ENCODE data around the gene NDST3. TPM values are rescaled to one million over a fixed set of nuclear protein-coding genes. Genes with fewer than 3 reads are reported as not detected.
"Not testable (repeated sequence)": the region's sequence is repeated elsewhere in the genome, so short reads cannot be mapped to it uniquely, and the experiment has no call there.

The NDST3 gene
- total RNA-seq, 2 donors from 2014 or later, result 0.09 to 0.25 TPM

- DNase-seq, result no peak
- intact Hi-C loops (cut with DNase I, micrococcal nuclease), result loop anchor here in 1 of 2 donors (10.0 kb wide), 1 partner anchor 402 kb away; the partner anchor contains the start of gene METTL14
- no peak for ATAC-seq
Measured at GRCh38 chr4:118282692-118283091, 248.4 kb downstream of the NDST3 start.

GRCh38 chr4:118284169-118284568, 249.9 kb downstream of the NDST3 start:
- DNase-seq, result no peak
- intact Hi-C loops (cut with DNase I, micrococcal nuclease), result loop anchor here in 1 of 2 donors (10.0 kb wide), 1 partner anchor 401 kb away; the partner anchor contains the start of gene METTL14
- no peak for ATAC-seq

GRCh38 chr4:118285931-118286330, 251.6 kb downstream of the NDST3 start:
- ATAC-seq, result no peak
- intact Hi-C loops (cut with DNase I, micrococcal nuclease), result loop anchor here in 1 of 2 donors (10.0 kb wide), 1 partner anchor 399 kb away; the partner anchor contains the start of gene METTL14
- DNase-seq, result no peak

DNA sequence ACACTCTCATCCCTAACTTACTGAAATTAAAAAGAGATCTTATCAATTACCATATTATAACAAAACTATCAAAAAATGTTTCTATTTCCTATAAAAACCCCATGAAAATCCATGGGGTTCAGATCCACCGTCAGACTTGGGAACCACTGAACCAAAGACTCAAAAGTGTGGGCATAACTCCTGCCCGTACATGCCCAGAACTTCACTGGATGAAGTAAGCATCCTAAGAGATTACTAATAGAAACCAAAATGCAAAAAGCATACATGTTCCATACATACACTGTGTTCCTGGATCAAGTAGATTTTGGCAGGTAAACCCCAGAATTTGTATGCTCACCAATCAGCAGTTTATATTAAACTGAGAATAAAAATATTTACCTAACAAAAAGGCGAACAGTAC, 252.4 kb downstream of the NDST3 start:
- DNase-seq (no peak), ATAC-seq (no peak)
- intact Hi-C loops (cut with DNase I, micrococcal nuclease), result loop anchor here in 1 of 2 donors (10.0 kb wide), 1 partner anchor 398 kb away; the partner anchor contains the start of gene METTL14

GRCh38 chr4:118287711-118288451, 253.6 kb downstream of the NDST3 start:
- no peak for DNase-seq
- ATAC-seq, result no peak
- intact Hi-C loops (cut with DNase I, micrococcal nuclease), result loop anchor here in 1 of 2 donors (10.0 kb wide), 1 partner anchor 397 kb away; the partner anchor contains the start of gene METTL14

DNA sequence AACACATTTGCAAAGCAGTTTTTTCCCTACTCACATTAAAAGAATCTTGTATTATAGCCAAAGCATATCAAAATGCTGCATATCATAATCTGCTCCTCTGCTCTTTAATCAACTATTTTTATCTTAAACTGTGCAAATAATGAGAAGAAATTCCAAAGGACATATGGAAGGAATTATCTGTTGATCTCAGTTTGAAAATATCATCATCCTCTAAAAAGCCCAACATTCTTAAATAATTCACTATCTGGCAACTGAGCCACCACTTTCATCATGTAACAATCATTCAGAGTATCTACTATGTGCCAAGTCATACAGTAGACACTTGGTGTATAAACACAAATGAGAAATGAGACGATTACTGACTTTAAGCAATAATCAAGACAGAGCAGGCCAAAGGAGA, 255.5 kb downstream of the NDST3 start:
- DNase-seq, result no peak
- no peak for ATAC-seq
- intact Hi-C loops (cut with DNase I, micrococcal nuclease), result loop anchor here in 1 of 2 donors (10.0 kb wide), 1 partner anchor 395 kb away; the partner anchor contains the start of gene METTL14

- DNase-seq (no peak), ATAC-seq (no peak)
Measured at GRCh38 chr4:118290951-118291350, 256.7 kb downstream of the NDST3 start.

GRCh38 chr4:118296729-118297128, 262.4 kb downstream of the NDST3 start:
- intact Hi-C loops (cut with DNase I, micrococcal nuclease), result no loop called here
- ATAC-seq (no peak), DNase-seq (no peak)

More at GRCh38 chr4:118290951-118291350, 256.7 kb downstream of the NDST3 start:
- intact Hi-C loops (cut with DNase I, micrococcal nuclease), result no loop called here

GRCh38 chr4:118299619-118300018, 265.3 kb downstream of the NDST3 start:
- ATAC-seq; DNase-seq; intact Hi-C loops (cut with DNase I, micrococcal nuclease): not testable (repeated sequence)

- ATAC-seq (peak; percentile 70), DNase-seq (no peak)
- intact Hi-C loops (cut with DNase I, micrococcal nuclease), result no loop called here
Measured at GRCh38 chr4:118307643-118308042, 273.4 kb downstream of the NDST3 start.
